GM12873 (cell line): ENCODE data around the gene TTC39C.

Experiments
- CTCF ChIP-seq: IDR thresholded peaks from 2 replicates; pipeline ENCODE4 v1.5.1; 2012; ENCODE audit warnings: low read depth, mild to moderate bottlenecking, moderate library complexity, low read length, control low read depth; ENCODE audit not compliant: insufficient read depth; ENCODE audit errors: missing control alignments

The TTC39C gene

GRCh38 chr18:24014986-24015638 is 558 bp downstream of the TTC39C start:
- TF ChIP-seq CTCF = no peak

GRCh38 chr18:24015639-24016631 is 1.4 kb downstream of the TTC39C start:
- TF ChIP-seq CTCF = no peak

- TF ChIP-seq CTCF = peak; percentile 60
Observed at GRCh38 chr18:24016643-24017042, 2.1 kb downstream of the TTC39C start.

- TF ChIP-seq CTCF = no peak
Observed at GRCh38 chr18:24018299-24018886, 3.8 kb downstream of the TTC39C start.

- no peak for TF ChIP-seq CTCF
Observed at GRCh38 chr18:24019641-24020331, 5.2 kb downstream of the TTC39C start.

- TF ChIP-seq CTCF = no peak
Observed at GRCh38 chr18:24021505-24021904, 7.0 kb downstream of the TTC39C start.
